ENCODE data around the gene ARF1. TPM values are rescaled to one million over a fixed set of nuclear protein-coding genes. Genes with fewer than 3 reads are reported as not detected.

The ARF1 gene
- total and polyA plus RNA-seq, 2 of the 13 experiments (the other 11 are each of a cell fraction or from before 2014, with no cell fraction given) = 186 to 327 TPM

DNA sequence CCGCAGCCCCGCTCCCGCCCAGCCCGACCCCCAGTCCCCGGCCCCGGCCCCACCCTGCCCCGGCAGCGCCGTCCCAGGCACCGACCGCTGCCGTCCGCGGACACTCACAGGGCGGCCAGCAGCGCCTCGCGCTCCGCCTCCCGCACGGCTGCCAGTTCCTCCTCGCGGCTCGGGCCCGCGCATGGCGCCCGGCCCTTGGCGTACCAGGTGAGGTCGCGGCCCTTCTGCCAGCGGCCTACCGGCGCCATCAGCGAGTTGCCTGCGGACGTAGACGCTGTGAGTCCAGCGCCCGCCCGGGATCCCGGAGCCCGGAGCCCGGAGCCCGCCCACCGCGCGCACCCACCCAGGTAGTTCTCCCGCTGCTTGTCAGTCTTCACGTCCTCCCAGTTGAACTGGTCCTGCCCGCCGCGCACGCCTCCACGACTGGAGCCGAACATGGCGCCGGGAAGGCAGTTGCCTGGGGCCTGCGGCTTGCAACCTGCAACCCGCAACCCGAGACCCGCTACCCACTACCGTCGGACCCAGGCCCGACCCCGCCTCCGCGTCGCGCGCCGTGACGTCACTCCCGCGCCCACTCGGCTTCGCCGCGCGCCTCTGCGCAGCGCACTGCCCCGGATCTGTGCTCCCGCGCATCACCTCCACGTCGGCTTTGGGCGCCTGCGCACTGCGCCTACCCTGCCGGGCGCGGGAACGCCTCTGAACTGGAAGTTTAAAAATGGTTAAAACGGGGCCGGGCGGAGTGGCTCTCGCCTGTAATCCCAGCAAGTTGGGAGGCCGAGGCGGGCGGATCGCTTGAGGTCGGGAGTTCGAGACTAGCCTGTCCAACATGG lies 20.5 kb downstream of the ARF1 start, which contains the start of gene C1orf35 (continued):
- TF ChIP-seq ZNF333 (CRISPR knock-in tag; IDR thresholded peaks at IDR 0.05; ENCODE audit: borderline replicate concordance) (peak; percentile 30; the same call in 1 of the 2 replicates), GFI1 (CRISPR knock-in tag; IDR thresholded peaks at IDR 0.05; ENCODE audit: borderline replicate concordance) (peak; percentile 35; the same call in 1 of the 2 replicates)

DNA sequence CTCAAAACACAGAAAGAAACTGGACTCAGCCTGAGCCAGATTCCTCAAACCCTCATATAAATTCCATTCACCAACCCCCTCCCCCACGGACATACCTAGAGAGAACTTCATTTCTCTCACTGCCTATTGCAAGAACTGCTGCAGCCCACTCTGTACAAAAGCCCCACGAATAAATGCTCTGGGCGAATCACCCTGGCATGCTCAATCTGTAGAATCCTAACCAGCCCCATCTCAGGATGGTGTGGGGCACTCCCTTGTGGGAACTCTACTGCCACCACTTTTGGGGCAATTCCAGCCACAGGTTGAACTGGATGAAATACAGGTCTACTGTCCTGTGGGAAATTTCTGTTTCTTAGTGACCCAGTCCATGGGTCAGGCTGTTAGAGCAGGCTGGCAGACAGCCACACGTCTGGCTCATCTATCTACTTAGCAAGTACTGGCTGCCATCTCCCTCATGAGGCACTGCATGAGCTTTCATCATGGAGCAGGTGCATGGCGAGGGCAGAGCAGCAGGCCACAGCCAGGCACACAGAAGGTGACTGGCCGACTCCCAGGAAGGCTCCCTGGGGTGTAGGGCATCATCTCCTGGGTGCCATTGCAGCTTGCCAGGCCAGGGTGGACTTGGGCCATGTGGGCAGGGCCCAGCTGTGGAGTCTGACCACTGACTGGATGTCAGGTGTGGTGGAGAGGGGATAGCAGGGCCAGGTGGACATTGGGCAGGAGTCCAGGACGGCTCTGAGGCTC lies 22.2 kb downstream of the ARF1 start:
- Histone ChIP-seq H3K4me3 (replicated peaks in 1 of 3; ENCODE audit: insufficient read depth in 1 of 3, low read depth in 2 of 3, low read length in 3 of 3) (no peak overlapping the region), H3K36me3 (replicated peaks in 1 of 2; ENCODE audit: control insufficient read depth in 1 of 2, insufficient read depth in 2 of 2, low read length in 2 of 2) (peaks cover 3 to 11% of the 10 kb centered on the region in 2 experiments; a peak in 2 of 5 replicates), H3K27ac (ENCODE audit: extremely low read length, insufficient read depth, low read length) (peak overlapping the region; percentile 80), H3K79me2 (ENCODE audit: insufficient read depth, low read length) (peaks cover 32% of the 10 kb centered on the region), H3K9me3 (ENCODE audit: low read length) (no peaks in the 10 kb centered on the region), H3K4me1 (ENCODE audit: insufficient read depth, low read length) (peaks cover 33% of the 10 kb centered on the region), H2AFZ (ENCODE audit: low read length) (no peak overlapping the region), H3K9ac (ENCODE audit: insufficient read depth, low read depth, low read length) (no peak overlapping the region), H4K20me1 (ENCODE audit: insufficient read depth, low read length) (peaks cover 11% of the 10 kb centered on the region; the same call in 1 of the 2 replicates), H3K4me2 (ENCODE audit: low read depth, low read length) (no peak overlapping the region), H3K27me3 (ENCODE audit: control insufficient read depth in 1 of 2, insufficient read depth in 2 of 2, low read length in 2 of 2) (no peaks in the 10 kb centered on the region; a peak in 1 of 5 replicates)
- intact Hi-C loops (cut with micrococcal nuclease; ENCODE audit: unreplicated experiment) (no loop called here), in situ Hi-C loops (cut with HindIII; ENCODE audit: extremely low pct_ligation_motif_present, low pct_unique_long_range_greater_than_20kb) (no loop called here)
- peak; percentile 43; the same call in 1 of the 2 replicates for TF ChIP-seq ZC3H13 (CRISPR knock-in tag; IDR thresholded peaks at IDR 0.05)
- TF ChIP-seq, protein P1, sequence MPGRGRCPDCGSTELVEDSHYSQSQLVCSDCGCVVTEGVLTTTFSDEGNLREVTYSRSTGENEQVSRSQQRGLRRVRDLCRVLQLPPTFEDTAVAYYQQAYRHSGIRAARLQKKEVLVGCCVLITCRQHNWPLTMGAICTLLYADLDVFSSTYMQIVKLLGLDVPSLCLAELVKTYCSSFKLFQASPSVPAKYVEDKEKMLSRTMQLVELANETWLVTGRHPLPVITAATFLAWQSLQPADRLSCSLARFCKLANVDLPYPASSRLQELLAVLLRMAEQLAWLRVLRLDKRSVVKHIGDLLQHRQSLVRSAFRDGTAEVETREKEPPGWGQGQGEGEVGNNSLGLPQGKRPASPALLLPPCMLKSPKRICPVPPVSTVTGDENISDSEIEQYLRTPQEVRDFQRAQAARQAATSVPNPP (CRISPR knock-in tag; IDR thresholded peaks at IDR 0.05) = no peak
- TF ChIP-seq ZNF776 (CRISPR knock-in tag; IDR thresholded peaks at IDR 0.05) = 0 out of 2 replicates have a peak, but pooled peaks have one; percentile 35
- TF ChIP-seq ZNF75D (CRISPR knock-in tag; IDR thresholded peaks at IDR 0.05; ENCODE audit: borderline replicate concordance) = no peak
- TF ChIP-seq ZFY (CRISPR knock-in tag; IDR thresholded peaks at IDR 0.05) = 0 out of 2 replicates have a peak, but pooled peaks have one; percentile 9
- DNase-seq (ENCODE audit: low spot score) = no peak
- ChIA-PET CTCF (ENCODE audit: low intra/inter-chr PET ratio, low total read pairs) (no interaction called here), POLR2A (no interaction called here)
- BruUV-seq (replicated peaks) = no TSS peak
- FAIRE-seq = no peak
- WGBS (ENCODE audit: low lambda C conversion rate) = 86% methylated on average over 5 of the region's 7 CpGs
- ATAC-seq = no peak
